Glutamatergic neuron (in vitro differentiated cells): ENCODE data around the gene TSBP1. TPM values are rescaled to one million over a fixed set of nuclear protein-coding genes. Genes with fewer than 3 reads are reported as not detected.
"Not testable (repeated sequence)": the region's sequence is repeated elsewhere in the genome, so short reads cannot be mapped to it uniquely, and the experiment has no call there.

ENCODE experiments used
- DNase-seq: peaks from one replicate; pipeline ENCODE4 v3.0.0; 2022
- H3K27ac Mint-ChIP-seq: one replicate; pipeline ENCODE4 v1.8.0; 2020; ENCODE audit warnings: mild to moderate bottlenecking, mixed read lengths, inconsistent platforms; ENCODE audit not compliant: unreplicated experiment
- H3K27me3 Mint-ChIP-seq: one replicate; pipeline ENCODE4 v1.8.0; 2020; ENCODE audit warnings: mild to moderate bottlenecking, moderate library complexity, mixed read lengths, inconsistent platforms; ENCODE audit not compliant: unreplicated experiment
- H3K36me3 Mint-ChIP-seq: one replicate; pipeline ENCODE4 v1.8.0; 2020; ENCODE audit warnings: mild to moderate bottlenecking, mixed read lengths, inconsistent platforms; ENCODE audit not compliant: unreplicated experiment
- H3K4me1 Mint-ChIP-seq: one replicate; pipeline ENCODE4 v1.8.0; 2020; ENCODE audit warnings: mild to moderate bottlenecking, low read depth, mixed read lengths, inconsistent platforms; ENCODE audit not compliant: unreplicated experiment
- H3K4me3 Mint-ChIP-seq: one replicate; pipeline ENCODE4 v1.8.0; 2020; ENCODE audit warnings: mild to moderate bottlenecking, mixed read lengths, inconsistent platforms; ENCODE audit not compliant: unreplicated experiment
- H3K9me3 Mint-ChIP-seq: one replicate; pipeline ENCODE4 v1.8.0; 2020; ENCODE audit warnings: mild to moderate bottlenecking, moderate library complexity, mixed read lengths, inconsistent platforms; ENCODE audit not compliant: unreplicated experiment
- CTCF ChIP-seq: fragments of 200-600 bp; sonication (generic); IDR thresholded peaks from one replicate; pipeline ENCODE4 v1.5.0; 2021; ENCODE audit not compliant: partially characterized antibody, unreplicated experiment
- total RNA-seq: library from RNA; stranded (reverse); fragmentation: NEBNext Ultra II Directional; extraction: Animal tissue kit (Norgen Biotek cat#: 25700); gene quantifications from one replicate; pipeline ENCODE4 v1.2.1, GENCODE V29; 2021; ENCODE audit not compliant: unreplicated experiment

Gene TSBP1
- total RNA-seq, 1 donor from 2014 or later = not detected

- H3K27ac Mint-ChIP-seq = no peak overlapping the region
- H3K27me3 Mint-ChIP-seq = no peaks in the 10 kb centered on the region
- H3K4me3 Mint-ChIP-seq = no peak overlapping the region
- H3K36me3 Mint-ChIP-seq = no peaks in the 10 kb centered on the region
- no peak for DNase-seq
- no peaks in the 10 kb centered on the region for H3K4me1 Mint-ChIP-seq
- TF ChIP-seq CTCF = no peak
- H3K9me3 Mint-ChIP-seq = no peaks in the 10 kb centered on the region
Observed at GRCh38 chr6:32290886-32291450, 80.7 kb downstream of the TSBP1 start.

GRCh38 chr6:32288426-32288825 lies 83.3 kb downstream of the TSBP1 start:
- no peaks in the 10 kb centered on the region for H3K27me3 Mint-ChIP-seq
- H3K36me3 Mint-ChIP-seq = no peaks in the 10 kb centered on the region
- DNase-seq = no peak
- no peak overlapping the region for H3K27ac Mint-ChIP-seq
- no peak for TF ChIP-seq CTCF
- H3K9me3 Mint-ChIP-seq = no peaks in the 10 kb centered on the region
- H3K4me3 Mint-ChIP-seq = no peak overlapping the region
- H3K4me1 Mint-ChIP-seq = no peaks in the 10 kb centered on the region

GRCh38 chr6:32273801-32274577 lies 97.7 kb downstream of the TSBP1 start:
- H3K4me3 Mint-ChIP-seq, DNase-seq, H3K27me3 Mint-ChIP-seq, H3K36me3 Mint-ChIP-seq, H3K4me1 Mint-ChIP-seq, H3K27ac Mint-ChIP-seq, H3K9me3 Mint-ChIP-seq: not testable (repeated sequence)

GRCh38 chr6:32271429-32271828 lies 100.3 kb downstream of the TSBP1 start:
- no peak for TF ChIP-seq CTCF
- peaks cover 2% of the 10 kb centered on the region for H3K9me3 Mint-ChIP-seq
- no peak overlapping the region for H3K4me3 Mint-ChIP-seq
- DNase-seq = no peak
- H3K4me1 Mint-ChIP-seq = no peaks in the 10 kb centered on the region
- H3K27ac Mint-ChIP-seq = no peak overlapping the region
- no peaks in the 10 kb centered on the region for H3K27me3 Mint-ChIP-seq
- no peaks in the 10 kb centered on the region for H3K36me3 Mint-ChIP-seq

- H3K4me3 Mint-ChIP-seq, H3K27me3 Mint-ChIP-seq, DNase-seq, H3K27ac Mint-ChIP-seq, H3K4me1 Mint-ChIP-seq, H3K36me3 Mint-ChIP-seq, H3K9me3 Mint-ChIP-seq: not testable (repeated sequence)
Observed at GRCh38 chr6:32268459-32268858, 103.2 kb downstream of the TSBP1 start.

- no peak for DNase-seq
- TF ChIP-seq CTCF = no peak
- H3K27me3 Mint-ChIP-seq = peaks cover under 1% of the 10 kb centered on the region
- H3K4me1 Mint-ChIP-seq = no peaks in the 10 kb centered on the region
- peaks cover 1% of the 10 kb centered on the region for H3K9me3 Mint-ChIP-seq
- H3K36me3 Mint-ChIP-seq = peaks cover 6% of the 10 kb centered on the region
- H3K27ac Mint-ChIP-seq = no peak overlapping the region
- no peak overlapping the region for H3K4me3 Mint-ChIP-seq
Observed at GRCh38 chr6:32267035-32267434, 104.7 kb downstream of the TSBP1 start.

GRCh38 chr6:32257262-32257661 lies 114.4 kb downstream of the TSBP1 start:
- not testable (repeated sequence) for H3K4me1 Mint-ChIP-seq, H3K9me3 Mint-ChIP-seq, H3K27ac Mint-ChIP-seq, H3K4me3 Mint-ChIP-seq, H3K27me3 Mint-ChIP-seq, DNase-seq, H3K36me3 Mint-ChIP-seq
